Duodenal mucosa (tissue), 2 donors: ENCODE data around the gene RAET1G.
A peak's percentile ranks its signal among the peaks of the same experiment; 100 is the strongest.
"Not testable (repeated sequence)": the region's sequence is repeated elsewhere in the genome, so short reads cannot be mapped to it uniquely, and the experiment has no call there.

ENCODE experiments used
- H3K27ac ChIP-seq: one replicate; pipeline ENCODE4 v1.7.0; 2013; ENCODE audit warnings: low read depth, low read length
- H3K27me3 ChIP-seq, 2 donors: one replicate each; pipeline ENCODE4 v1.7.0; 2013; ENCODE audit warnings: low read length in 2 of 2, control low read depth in 1 of 2; ENCODE audit not compliant: insufficient read depth in 2 of 2, control insufficient read depth in 1 of 2
- H3K36me3 ChIP-seq, 2 donors: one replicate each; pipeline ENCODE4 v1.7.0; 2013; ENCODE audit warnings: low read length in 2 of 2, control low read depth in 1 of 2; ENCODE audit not compliant: insufficient read depth in 2 of 2, control insufficient read depth in 1 of 2
- H3K4me1 ChIP-seq, 2 donors: one replicate each; pipeline ENCODE4 v1.7.0; 2013; ENCODE audit warnings: low read length in 2 of 2, control low read depth in 1 of 2; ENCODE audit not compliant: insufficient read depth in 2 of 2, control insufficient read depth in 1 of 2
- H3K4me3 ChIP-seq, 2 donors: one replicate each; pipeline ENCODE4 v1.7.0; 2013; ENCODE audit warnings: low read length in 2 of 2, low read depth in 1 of 2
- H3K9ac ChIP-seq, 2 donors: one replicate each; pipeline ENCODE4 v1.7.0; 2013; ENCODE audit warnings: low read length in 2 of 2, low read depth in 1 of 2
- H3K9me3 ChIP-seq, 2 donors: one replicate each; pipeline ENCODE4 v1.7.0; 2013; ENCODE audit warnings: low read length in 2 of 2, control low read depth in 1 of 2; ENCODE audit not compliant: control insufficient read depth in 1 of 2

RAET1G gene

DNA sequence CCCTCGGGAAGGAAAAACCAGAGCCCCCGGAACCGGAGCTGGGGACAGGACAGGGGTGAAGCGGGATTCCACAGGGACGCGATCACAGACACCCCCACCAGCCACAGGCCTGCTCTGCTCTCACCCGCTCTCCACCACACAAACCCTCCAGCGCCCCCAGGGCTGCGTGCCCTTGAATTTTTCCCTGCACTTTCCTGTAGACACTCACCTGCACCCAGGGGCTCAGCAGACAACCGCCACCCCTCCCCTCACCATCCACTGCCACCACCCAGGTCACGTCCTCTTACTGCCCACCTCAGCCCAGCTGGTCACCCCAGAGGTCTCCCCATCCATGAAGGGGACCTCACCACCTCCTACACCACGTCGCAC lies 19.5 kb upstream of the RAET1G start:
- Histone ChIP-seq H3K27ac (no peak overlapping the region), H3K9me3 (no peaks in the 10 kb centered on the region), H3K9ac (peak overlapping the region in 1 of 2 donors; percentile 18), H3K4me1 (peaks cover 12 to 19% of the 10 kb centered on the region in 2 donors), H3K27me3 (peaks cover 40 to 48% of the 10 kb centered on the region in 2 donors), H3K4me3 (peak overlapping the region; percentile 60 to 70), H3K36me3 (no peaks in the 10 kb centered on the region)

DNA sequence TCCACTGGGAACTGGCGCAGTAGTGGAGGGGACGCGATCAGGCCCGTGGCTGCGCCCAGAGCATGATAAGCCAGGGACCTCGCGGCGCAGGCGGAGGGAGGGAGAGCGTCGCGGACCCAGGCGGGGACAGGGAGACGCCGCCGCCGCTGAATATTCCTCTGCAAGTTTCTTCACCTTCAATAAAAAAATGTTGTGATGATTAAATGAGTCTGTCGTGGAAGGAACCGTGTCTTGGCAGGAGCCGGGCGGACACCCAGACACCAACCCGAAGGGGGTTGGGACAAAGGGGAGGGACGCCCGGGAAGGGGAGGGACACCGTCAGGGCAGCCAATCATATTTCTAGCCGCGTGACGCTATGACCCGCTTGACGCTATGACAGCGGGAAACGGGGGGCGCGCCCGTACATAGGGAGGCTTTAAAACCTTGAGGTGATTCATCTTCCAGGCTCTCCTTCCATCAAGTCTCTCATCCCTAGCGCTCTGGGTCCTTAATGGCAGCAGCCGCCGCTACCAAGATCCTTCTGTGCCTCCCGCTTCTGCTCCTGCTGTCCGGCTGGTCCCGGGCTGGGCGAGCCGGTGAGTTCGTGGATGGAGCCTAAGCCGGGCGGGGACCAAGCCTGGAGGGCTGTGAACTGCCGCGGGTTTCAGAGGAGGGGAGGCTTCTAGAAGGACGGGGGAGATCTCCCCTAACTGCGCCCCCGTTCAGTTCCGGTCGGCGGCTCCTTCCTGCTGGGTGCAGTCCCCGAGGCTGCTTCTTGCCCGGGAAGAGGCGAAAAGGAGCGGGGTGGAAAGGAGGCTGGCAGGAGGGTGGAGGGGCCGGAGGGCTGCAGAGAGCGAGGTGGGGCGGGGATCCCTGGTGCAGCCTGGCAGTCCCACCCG lies 18.9 kb upstream of the RAET1G start, which contains the start of gene ULBP2:
Gene ULBP2, plus strand, starts transcription at position 432 of the 878 bp plus-strand sequence. Its CDS starts 59 bp downstream, at position 491.
- H3K4me1 ChIP-seq = peaks cover 12 to 19% of the 10 kb centered on the region in 2 donors
- H3K36me3 ChIP-seq = no peaks in the 10 kb centered on the region
- peaks cover 46 to 53% of the 10 kb centered on the region in 2 donors for H3K27me3 ChIP-seq
- H3K9me3 ChIP-seq = no peaks in the 10 kb centered on the region
- no peak within 1 kb of the TSS for H3K27ac ChIP-seq
- H3K9ac ChIP-seq = peak within 1 kb of the TSS in 1 of 2 donors; percentile 18
- peak within 1 kb of the TSS; percentile 60 to 70 for H3K4me3 ChIP-seq

DNA sequence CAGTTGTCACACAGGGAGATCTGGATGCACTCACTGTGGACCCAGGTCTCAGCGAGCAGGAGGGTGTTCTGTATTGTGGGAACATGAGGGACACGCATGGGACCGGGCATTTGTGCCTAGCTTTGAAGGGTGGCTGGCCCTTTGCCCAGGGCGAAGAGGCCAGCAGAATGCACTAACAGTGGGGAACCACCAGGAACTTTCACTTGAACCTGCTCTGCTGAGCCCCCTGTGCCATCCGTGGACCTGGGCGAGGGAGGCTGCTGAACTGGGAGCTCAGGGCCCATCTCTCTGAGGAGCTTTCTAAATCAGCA lies 17.7 kb upstream of the RAET1G start:
- no peak overlapping the region for H3K9ac ChIP-seq
- H3K36me3 ChIP-seq = no peaks in the 10 kb centered on the region
- H3K27me3 ChIP-seq = peaks cover 56 to 57% of the 10 kb centered on the region in 2 donors
- no peak overlapping the region for H3K27ac ChIP-seq
- H3K4me1 ChIP-seq = peaks cover 12 to 19% of the 10 kb centered on the region in 2 donors
- H3K9me3 ChIP-seq = no peaks in the 10 kb centered on the region
- H3K4me3 ChIP-seq = no peak overlapping the region

DNA sequence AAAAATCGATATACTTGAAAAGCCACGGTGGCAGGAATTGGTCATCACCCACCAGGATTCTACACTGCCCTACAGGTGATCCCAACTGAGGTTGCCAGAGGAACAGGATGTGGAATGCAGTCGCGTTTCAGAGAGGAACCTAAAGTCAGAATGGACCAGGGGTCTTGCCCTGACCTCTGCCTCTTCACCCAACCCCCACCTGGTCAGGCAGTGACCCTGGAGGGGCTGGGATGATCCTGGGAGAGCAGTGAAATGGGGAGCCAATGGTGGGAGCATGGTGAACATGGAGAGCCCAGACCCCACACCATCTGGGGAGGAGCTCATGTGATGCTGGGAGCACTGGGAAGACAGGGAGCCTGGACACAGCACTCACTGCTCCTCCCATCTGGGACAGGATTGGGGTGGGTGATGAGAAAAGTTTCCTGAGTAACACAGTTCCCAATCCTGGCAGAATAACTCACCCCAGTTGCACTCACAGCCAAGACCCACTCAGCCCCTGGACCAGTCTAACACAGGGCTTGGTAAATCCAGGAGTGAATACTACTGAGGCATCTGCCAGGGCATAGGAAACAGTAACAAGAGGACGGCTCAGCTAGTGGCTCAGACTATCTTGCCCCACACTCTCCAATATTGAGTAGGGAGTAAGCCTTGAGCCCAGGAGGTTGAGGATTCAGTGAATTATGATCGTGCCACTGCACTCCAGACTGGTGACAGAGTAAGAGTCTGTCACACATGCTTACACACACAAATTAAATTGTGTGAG lies 17.2 kb upstream of the RAET1G start:
- no peak overlapping the region for H3K9ac ChIP-seq
- no peaks in the 10 kb centered on the region for H3K36me3 ChIP-seq
- peaks cover 61 to 63% of the 10 kb centered on the region in 2 donors for H3K27me3 ChIP-seq
- H3K27ac ChIP-seq = no peak overlapping the region
- no peak overlapping the region for H3K4me3 ChIP-seq
- no peaks in the 10 kb centered on the region for H3K9me3 ChIP-seq
- H3K4me1 ChIP-seq = peaks cover 12 to 19% of the 10 kb centered on the region in 2 donors

DNA sequence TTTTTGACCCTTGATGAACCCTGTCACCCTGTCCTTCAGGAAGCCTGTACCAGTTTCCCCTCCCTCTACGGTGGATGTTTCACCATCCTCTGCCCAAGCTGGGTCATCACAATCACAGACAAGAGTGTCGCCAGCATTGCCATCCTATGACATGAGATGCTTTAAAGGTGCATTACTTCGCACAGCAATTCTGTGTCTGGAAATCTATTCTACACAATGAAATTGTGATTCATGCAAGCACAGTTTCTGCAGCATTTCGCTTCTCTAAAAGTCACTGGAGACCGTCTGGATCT lies 16.4 kb upstream of the RAET1G start:
- peaks cover 12 to 19% of the 10 kb centered on the region in 2 donors for H3K4me1 ChIP-seq
- H3K27me3 ChIP-seq = peaks cover 68 to 69% of the 10 kb centered on the region in 2 donors
- H3K9me3 ChIP-seq = no peaks in the 10 kb centered on the region
- no peaks in the 10 kb centered on the region for H3K36me3 ChIP-seq
- no peak overlapping the region for H3K27ac ChIP-seq
- H3K9ac ChIP-seq = no peak overlapping the region
- H3K4me3 ChIP-seq = no peak overlapping the region

DNA sequence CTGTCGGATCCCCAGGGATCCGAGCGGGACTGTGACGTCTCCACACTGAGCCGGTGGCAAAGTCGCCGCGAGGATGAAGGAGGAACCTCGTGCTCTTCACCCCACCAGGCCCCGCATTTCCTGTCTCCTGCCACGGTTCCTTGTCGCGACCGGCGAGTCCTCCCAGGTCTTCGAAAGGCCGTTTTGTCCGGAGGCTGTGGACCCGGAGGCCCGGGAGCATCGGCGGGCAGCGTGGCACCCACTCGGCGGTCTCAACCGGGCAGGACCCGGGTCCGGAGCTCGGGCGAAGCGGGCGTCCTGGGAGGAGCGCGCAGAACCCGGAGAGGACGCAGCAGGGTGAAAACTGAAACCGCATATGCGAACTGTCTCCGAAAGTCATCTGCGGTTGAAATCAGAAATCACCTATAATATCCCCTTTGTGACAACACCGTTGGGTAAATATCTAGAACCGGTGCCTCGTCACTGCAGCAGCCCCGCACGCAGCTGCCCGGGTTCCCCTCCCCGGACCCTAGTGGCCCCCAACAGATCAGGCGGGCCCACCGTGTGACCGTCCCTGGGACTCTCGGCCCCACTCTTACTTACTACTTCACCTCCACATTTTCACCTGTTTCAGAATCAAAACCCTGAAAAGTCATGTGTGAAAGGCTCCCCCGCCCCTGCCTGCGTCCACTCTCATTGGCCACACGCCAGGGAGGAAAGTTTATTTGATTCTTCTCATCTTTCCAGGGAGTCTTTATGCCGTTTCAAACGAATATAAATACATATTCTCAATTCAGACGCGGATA lies 15.8 kb upstream of the RAET1G start:
- Histone ChIP-seq H3K27ac (no peak overlapping the region), H3K27me3 (peaks cover 68 to 72% of the 10 kb centered on the region in 2 donors), H3K9me3 (no peaks in the 10 kb centered on the region), H3K4me3 (peak overlapping the region; percentile 51 to 66), H3K9ac (no peak overlapping the region), H3K36me3 (no peaks in the 10 kb centered on the region), H3K4me1 (peaks cover 12 to 19% of the 10 kb centered on the region in 2 donors)

DNA sequence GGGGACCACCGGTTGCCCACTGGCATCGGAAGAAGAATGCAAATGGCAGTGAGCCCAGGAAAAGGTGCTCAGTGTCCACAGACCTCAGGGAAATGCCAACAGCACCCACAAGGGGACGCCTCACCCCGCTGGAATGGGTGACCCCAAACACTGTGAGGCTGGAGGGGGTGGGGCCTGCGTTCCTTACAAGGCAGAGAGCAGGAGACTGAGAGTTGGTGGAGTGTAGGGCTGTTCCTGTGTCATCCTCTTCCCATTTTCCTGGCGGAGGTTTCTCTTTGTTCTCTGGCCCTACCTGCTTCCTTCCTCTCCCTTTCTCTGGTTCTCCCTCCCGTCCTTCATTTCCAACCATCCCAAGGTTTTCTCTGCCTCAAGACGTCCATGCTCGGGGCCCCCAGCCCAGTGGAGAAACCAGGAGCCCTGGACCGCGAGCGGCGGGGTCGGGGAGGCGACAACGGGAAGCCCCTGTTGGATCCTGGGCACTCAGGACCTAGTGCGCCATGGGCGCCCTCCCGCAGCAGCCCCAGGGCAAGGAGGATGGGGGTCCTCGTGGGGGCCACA lies 15.2 kb upstream of the RAET1G start:
- H3K9me3 ChIP-seq, H3K9ac ChIP-seq, H3K36me3 ChIP-seq, H3K27ac ChIP-seq: not testable (repeated sequence)
- Histone ChIP-seq H3K4me1 (peaks cover 12 to 19% of the 10 kb centered on the region in 2 donors), H3K27me3 (peaks cover 72 to 78% of the 10 kb centered on the region in 2 donors), H3K4me3 (peak overlapping the region; percentile 51 to 66)

DNA sequence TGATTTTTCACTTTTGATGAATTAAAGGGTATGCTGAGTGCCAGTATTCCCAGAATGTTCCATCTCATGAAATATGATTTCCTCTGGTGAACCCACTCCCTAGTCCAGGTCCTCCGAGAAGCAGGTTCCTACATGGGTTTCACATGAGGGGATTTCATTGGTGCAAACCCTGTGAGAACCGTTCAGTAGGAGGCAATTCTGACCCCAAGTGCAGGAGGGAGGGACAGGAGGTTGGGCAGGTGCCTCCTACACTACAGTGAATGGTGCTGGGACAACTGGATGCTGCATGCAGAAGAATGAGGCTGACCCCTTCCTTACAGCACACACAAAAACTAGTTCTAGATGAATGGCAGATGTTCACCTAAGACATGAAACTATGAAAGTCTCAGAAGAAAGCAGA lies 13.8 kb upstream of the RAET1G start:
- Histone ChIP-seq H3K9me3 (no peaks in the 10 kb centered on the region), H3K27me3 (peaks cover 68 to 79% of the 10 kb centered on the region in 2 donors), H3K4me3 (no peak overlapping the region), H3K27ac (no peak overlapping the region), H3K4me1 (peaks cover 12 to 15% of the 10 kb centered on the region in 2 donors), H3K36me3 (no peaks in the 10 kb centered on the region), H3K9ac (no peak overlapping the region)

DNA sequence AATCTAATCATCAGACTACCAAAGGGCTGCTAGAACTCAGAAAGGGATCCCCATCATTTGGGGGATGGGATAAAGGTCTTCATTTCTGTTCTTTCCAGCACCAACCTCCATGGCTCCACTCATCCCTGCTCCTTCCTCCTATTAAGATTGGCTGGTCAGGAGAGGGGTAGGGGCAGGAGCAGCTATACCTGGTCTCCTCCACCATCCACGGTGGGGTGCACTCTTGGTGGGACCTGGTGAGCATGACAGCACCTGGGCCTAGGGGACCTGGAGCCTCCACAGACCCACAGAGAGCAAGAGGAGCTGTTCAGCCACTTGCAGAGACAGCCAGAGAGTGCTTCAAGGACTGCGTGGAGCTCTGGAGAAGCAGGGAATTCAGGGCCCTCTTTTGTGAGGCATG lies 12.7 kb upstream of the RAET1G start:
- H3K27me3 ChIP-seq = peaks cover 69 to 79% of the 10 kb centered on the region in 2 donors
- no peak overlapping the region for H3K27ac ChIP-seq
- H3K9ac ChIP-seq = no peak overlapping the region
- no peaks in the 10 kb centered on the region for H3K9me3 ChIP-seq
- no peak overlapping the region for H3K4me3 ChIP-seq
- H3K4me1 ChIP-seq = peaks cover 12 to 15% of the 10 kb centered on the region in 2 donors
- H3K36me3 ChIP-seq = no peaks in the 10 kb centered on the region
